Activated naive CD4-positive, alpha-beta T cell treated with Interleukin-2 at 50 U/mL for 16 hours (primary cell): ENCODE data around the gene RIT1.

Experiments used
- DNase-seq: peaks from one replicate; pipeline ENCODE4 v3.0.0-alpha.2; 2020

Gene RIT1

GRCh38 chr1:155856257-155856974 is 54.7 kb downstream of the RIT1 start:
- no peak for DNase-seq

- DNase-seq = no peak
Measured at GRCh38 chr1:155850345-155850744, 60.8 kb downstream of the RIT1 start.

GRCh38 chr1:155847823-155848529 is 63.2 kb downstream of the RIT1 start:
- DNase-seq = no peak
